Mesothelial cell of epicardium (in vitro differentiated cells): ENCODE measurements around the gene SRP54. TPM values are rescaled to one million over a fixed set of nuclear protein-coding genes. Genes with fewer than 3 reads are reported as not detected.
A peak's percentile ranks its signal among the peaks of the same experiment; 100 is the strongest.
"Not testable (repeated sequence)": the region's sequence is repeated elsewhere in the genome, so short reads cannot be mapped to it uniquely, and the experiment has no call there.

Experiments
- DNase-seq, 2 experiments: peaks; one replicate each; pipeline ENCODE4 v3.0.0; 2021; ENCODE audit warnings: low spot score in 2 of 2; ENCODE audit not compliant: unreplicated experiment in 2 of 2
- H3K27ac Mint-ChIP-seq: 2 replicates; pipeline ENCODE4 v1.8.0; 2021; ENCODE audit warnings: mixed read lengths
- H3K27me3 Mint-ChIP-seq: 2 replicates; pipeline ENCODE4 v1.8.0; 2021; ENCODE audit warnings: low read depth, mixed read lengths
- H3K36me3 Mint-ChIP-seq: 2 replicates; pipeline ENCODE4 v1.8.0; 2021; ENCODE audit warnings: mixed read lengths
- H3K4me1 Mint-ChIP-seq: 2 replicates; pipeline ENCODE4 v1.8.0; 2021; ENCODE audit warnings: mixed read lengths
- H3K4me3 Mint-ChIP-seq: 2 replicates; pipeline ENCODE4 v1.8.0; 2021; ENCODE audit warnings: mild to moderate bottlenecking, moderate library complexity, mixed read lengths
- H3K9me3 Mint-ChIP-seq: 2 replicates; pipeline ENCODE4 v1.8.0; 2021; ENCODE audit warnings: mixed read lengths
- CTCF ChIP-seq: fragments of 200-600 bp; sonication (generic); IDR thresholded peaks from one replicate; pipeline ENCODE4 v1.5.0; 2021; ENCODE audit warnings: antibody characterized with exemption; ENCODE audit not compliant: unreplicated experiment
- total RNA-seq: library from RNA; stranded (reverse); gene quantifications from 3 replicates; pipeline ENCODE4 v1.2.1, GENCODE V29; 2021

The SRP54 gene
- total RNA-seq, 1 donor from 2014 or later, result 61.2 TPM

- Mint-ChIP-seq H3K27ac (no peak overlapping the region), H3K4me3 (no peak overlapping the region), H3K36me3 (peaks cover 46% of the 10 kb centered on the region), H3K27me3 (no peaks in the 10 kb centered on the region), H3K4me1 (no peaks in the 10 kb centered on the region), H3K9me3 (peaks cover 3% of the 10 kb centered on the region)
- DNase-seq, result no peak
- TF ChIP-seq CTCF, result no peak
These were observed 45.6 kb downstream of the SRP54 start for GRCh38 chr14:35028435-35028834.

GRCh38 chr14:35032562-35032961, 49.8 kb downstream of the SRP54 start:
- DNase-seq, result no peak
- TF ChIP-seq CTCF, result no peak
- no peak overlapping the region for H3K4me3 Mint-ChIP-seq
- H3K9me3 Mint-ChIP-seq, result peaks cover 18% of the 10 kb centered on the region
- no peak overlapping the region for H3K27ac Mint-ChIP-seq
- no peaks in the 10 kb centered on the region for H3K27me3 Mint-ChIP-seq
- H3K36me3 Mint-ChIP-seq, result peaks cover 45% of the 10 kb centered on the region
- H3K4me1 Mint-ChIP-seq, result no peaks in the 10 kb centered on the region

- Mint-ChIP-seq H3K9me3 (peaks cover 18% of the 10 kb centered on the region), H3K36me3 (peaks cover 33% of the 10 kb centered on the region), H3K4me3 (no peak overlapping the region), H3K27ac (no peak overlapping the region), H3K4me1 (no peaks in the 10 kb centered on the region), H3K27me3 (no peaks in the 10 kb centered on the region)
- TF ChIP-seq CTCF, result no peak
- no peak for DNase-seq
These were observed 51.6 kb downstream of the SRP54 start for GRCh38 chr14:35034440-35034833.

- H3K4me3 Mint-ChIP-seq, DNase-seq, H3K4me1 Mint-ChIP-seq, H3K27ac Mint-ChIP-seq, H3K27me3 Mint-ChIP-seq: not testable (repeated sequence)
- Mint-ChIP-seq H3K9me3 (peaks cover 18% of the 10 kb centered on the region), H3K36me3 (peaks cover 32% of the 10 kb centered on the region)
These were observed 52.3 kb downstream of the SRP54 start for GRCh38 chr14:35034944-35035554.

GRCh38 chr14:35038312-35038711, 55.5 kb downstream of the SRP54 start:
- DNase-seq, H3K4me1 Mint-ChIP-seq, H3K27me3 Mint-ChIP-seq, H3K27ac Mint-ChIP-seq, H3K4me3 Mint-ChIP-seq: not testable (repeated sequence)
- Mint-ChIP-seq H3K36me3 (peaks cover 23% of the 10 kb centered on the region), H3K9me3 (peaks cover 16% of the 10 kb centered on the region)

- Mint-ChIP-seq H3K36me3 (no peaks in the 10 kb centered on the region), H3K27ac (peak overlapping the region; percentile 51), H3K27me3 (no peaks in the 10 kb centered on the region), H3K9me3 (no peaks in the 10 kb centered on the region), H3K4me1 (peaks cover 12% of the 10 kb centered on the region), H3K4me3 (no peak overlapping the region)
- TF ChIP-seq CTCF, result no peak
- no peak for DNase-seq
These were observed 59.8 kb downstream of the SRP54 start for GRCh38 chr14:35042632-35043031.

GRCh38 chr14:35043046-35043445, 60.3 kb downstream of the SRP54 start:
- Mint-ChIP-seq H3K27me3 (no peaks in the 10 kb centered on the region), H3K36me3 (no peaks in the 10 kb centered on the region), H3K27ac (peak overlapping the region; percentile 51), H3K4me1 (peaks cover 16% of the 10 kb centered on the region), H3K9me3 (no peaks in the 10 kb centered on the region), H3K4me3 (no peak overlapping the region)
- no peak for DNase-seq
- no peak for TF ChIP-seq CTCF
